H9 (cell line): ENCODE results near the gene PIP5K1A. TPM values are rescaled to one million over a fixed set of nuclear protein-coding genes. Genes with fewer than 3 reads are reported as not detected.
"Not testable (repeated sequence)": the region's sequence is repeated elsewhere in the genome, so short reads cannot be mapped to it uniquely, and the experiment has no call there.

Source experiments
- DNase-seq: peaks from one replicate; pipeline ENCODE4 v3.0.0-alpha.2; 2017
- H2AFZ ChIP-seq: one replicate; pipeline ENCODE4 v1.6.1; 2013; ENCODE audit warnings: mild to moderate bottlenecking, low read length, control low read depth, moderate library complexity
- H2AK5ac ChIP-seq: 2 replicates; pipeline ENCODE4 v1.6.1; 2013; ENCODE audit warnings: low read length, control low read depth, mixed read lengths; ENCODE audit not compliant: insufficient read length
- H2BK120ac ChIP-seq: one replicate; pipeline ENCODE4 v1.6.1; 2013; ENCODE audit warnings: low read depth, mild to moderate bottlenecking, low read length, control low read depth, inconsistent platforms; ENCODE audit not compliant: poor library complexity, severe bottlenecking
- H2BK12ac ChIP-seq: 2 replicates; pipeline ENCODE4 v1.6.1; 2013; ENCODE audit warnings: low read length, control low read depth, mixed read lengths, low read depth; ENCODE audit not compliant: insufficient read length
- H2BK15ac ChIP-seq: 2 replicates; pipeline ENCODE4 v1.6.1; 2013; ENCODE audit warnings: low read depth, low read length, control low read depth
- H2BK20ac ChIP-seq: one replicate; pipeline ENCODE4 v1.6.1; 2013; ENCODE audit warnings: low read depth, mild to moderate bottlenecking, low read length, control low read depth, inconsistent platforms; ENCODE audit not compliant: poor library complexity, severe bottlenecking
- H2BK5ac ChIP-seq: 2 replicates; pipeline ENCODE4 v1.6.1; 2013; ENCODE audit warnings: low read length, control low read depth, mixed read lengths; ENCODE audit not compliant: insufficient read length
- H3K14ac ChIP-seq: 2 replicates; pipeline ENCODE4 v1.6.1; 2013; ENCODE audit warnings: low read length, control low read depth; ENCODE audit not compliant: insufficient read depth
- H3K18ac ChIP-seq: 2 replicates; pipeline ENCODE4 v1.6.1; 2013; ENCODE audit warnings: low read depth, mild to moderate bottlenecking, mixed read lengths, low read length, control low read depth; ENCODE audit not compliant: insufficient read length
- H3K23ac ChIP-seq: 2 replicates; pipeline ENCODE4 v1.6.1; 2013; ENCODE audit warnings: low read length, control low read depth, mixed read lengths, low read depth; ENCODE audit not compliant: insufficient read length
- H3K23me2 ChIP-seq: 2 replicates; pipeline ENCODE4 v1.6.1; 2013; ENCODE audit warnings: low read depth, mild to moderate bottlenecking, mixed read lengths, low read length, control low read depth; ENCODE audit not compliant: insufficient read length, poor library complexity, severe bottlenecking
- H3K27ac ChIP-seq: 2 replicates; pipeline ENCODE4 v1.5.1; 2013; ENCODE audit warnings: low read length, control low read depth, mixed read lengths, low read depth; ENCODE audit not compliant: insufficient read length
- H3K27me3 ChIP-seq: 2 replicates; pipeline ENCODE4 v1.6.1; 2013; ENCODE audit warnings: low read length, control low read depth, inconsistent platforms; ENCODE audit not compliant: insufficient read depth
- H3K4ac ChIP-seq: 2 replicates; pipeline ENCODE4 v1.6.1; 2013; ENCODE audit warnings: low read depth, mild to moderate bottlenecking, control low read depth, inconsistent platforms, low read length, moderate library complexity
- H3K4me1 ChIP-seq: 2 replicates; pipeline ENCODE4 v1.6.1; 2013; ENCODE audit warnings: low read length, control low read depth, inconsistent platforms; ENCODE audit not compliant: insufficient read depth
- H3K4me2 ChIP-seq: 2 replicates; pipeline ENCODE4 v1.6.1; 2013; ENCODE audit warnings: low read length, control low read depth, mixed read lengths; ENCODE audit not compliant: insufficient read length, insufficient read depth
- H3K56ac ChIP-seq: 2 replicates; pipeline ENCODE4 v1.6.1; 2013; ENCODE audit warnings: low read depth, mild to moderate bottlenecking, mixed read lengths, low read length, control low read depth; ENCODE audit not compliant: insufficient read length
- H3K79me1 ChIP-seq: 2 replicates; pipeline ENCODE4 v1.6.1; 2013; ENCODE audit warnings: low read depth, mild to moderate bottlenecking, moderate library complexity, low read length, control low read depth, inconsistent platforms; ENCODE audit not compliant: insufficient read depth, poor library complexity, severe bottlenecking
- H3K79me2 ChIP-seq: 2 replicates; pipeline ENCODE4 v1.6.1; 2013; ENCODE audit warnings: low read length, control low read depth, inconsistent platforms; ENCODE audit not compliant: insufficient read depth
- H3K9ac ChIP-seq: 2 replicates; pipeline ENCODE4 v1.6.1; 2013; ENCODE audit warnings: low read length, control low read depth, mixed read lengths; ENCODE audit not compliant: insufficient read length; ENCODE audit errors: extremely low read depth
- H3K9me3 ChIP-seq: one replicate; pipeline ENCODE4 v1.6.1; 2013; ENCODE audit warnings: low read depth, low read length, inconsistent platforms; ENCODE audit not compliant: control insufficient read depth
- H3T11ph ChIP-seq: one replicate; pipeline ENCODE4 v1.6.1; 2013; ENCODE audit warnings: mild to moderate bottlenecking, low read length, control low read depth, inconsistent platforms
- H4K20me1 ChIP-seq: one replicate; pipeline ENCODE4 v1.6.1; 2013; ENCODE audit not compliant: control insufficient read depth, insufficient read length, insufficient read depth
- H4K5ac ChIP-seq: 2 replicates; pipeline ENCODE4 v1.6.1; 2013; ENCODE audit warnings: low read depth, mild to moderate bottlenecking, mixed read lengths, low read length, control low read depth; ENCODE audit not compliant: insufficient read length
- H4K8ac ChIP-seq: replicated peaks from 2 replicates; pipeline ENCODE4 v1.6.1; 2013; ENCODE audit warnings: low read length, control low read depth, mixed read lengths, low read depth; ENCODE audit not compliant: insufficient read length
- H4K91ac ChIP-seq: 2 replicates; pipeline ENCODE4 v1.6.1; 2013; ENCODE audit warnings: low read depth, mild to moderate bottlenecking, moderate library complexity, mixed read lengths, low read length, control low read depth; ENCODE audit not compliant: insufficient read length
- H3K27ac Mint-ChIP-seq, 3 experiments: 2 replicates in 2 of 3; 3 replicates in 1 of 3; pipeline ENCODE4 v1.8.0; 2020 to 2021; ENCODE audit warnings: mixed read lengths in 3 of 3, mild to moderate bottlenecking in 1 of 3, moderate library complexity in 1 of 3
- H3K27me3 Mint-ChIP-seq: 2 replicates; pipeline ENCODE4 v1.8.0; 2021; ENCODE audit warnings: low read depth, mild to moderate bottlenecking, moderate library complexity, mixed read lengths
- H3K36me3 Mint-ChIP-seq, 3 experiments: 2 replicates in 2 of 3; 3 replicates in 1 of 3; pipeline ENCODE4 v1.8.0; 2020 to 2021; ENCODE audit warnings: low read depth in 3 of 3, mixed read lengths in 3 of 3; ENCODE audit not compliant: insufficient read depth in 1 of 3
- H3K4me1 Mint-ChIP-seq, 2 experiments: 2 replicates each; pipeline ENCODE4 v1.8.0; 2020; ENCODE audit warnings: mixed read lengths in 2 of 2
- H3K4me3 Mint-ChIP-seq, 2 experiments: 2 replicates in 1 of 2; 3 replicates in 1 of 2; pipeline ENCODE4 v1.8.0; 2020 to 2021; ENCODE audit warnings: mild to moderate bottlenecking in 2 of 2, mixed read lengths in 2 of 2, moderate library complexity in 1 of 2
- H3K9me3 Mint-ChIP-seq, 2 experiments: 2 replicates in 1 of 2; 3 replicates in 1 of 2; pipeline ENCODE4 v1.8.0; 2020; ENCODE audit warnings: mild to moderate bottlenecking in 2 of 2, mixed read lengths in 2 of 2, moderate library complexity in 1 of 2
- CTCF ChIP-seq: fragments of 200-600 bp; sonication (generic); conservative IDR thresholded peaks from 3 replicates; pipeline ENCODE4 v1.8.0; 2021; ENCODE audit warnings: antibody characterized with exemption, mild to moderate bottlenecking
- WGBS: extraction: QIAGEN DNeasy Blood & Tissue Kit; methylation state at CpG from one replicate; pipeline ENCODE4 v1.1.7; 2013; ENCODE audit warnings: missing lambda C conversion rate, low lambda C conversion rate, mixed read lengths; ENCODE audit not compliant: insufficient read length; ENCODE audit errors: extremely low coverage; 5-methylcytosine and 5-hydroxymethylcytosine counted together
- total RNA-seq: library from RNA; stranded (reverse); gene quantifications from 2 replicates; pipeline ENCODE4 v1.2.1, GENCODE V29; 2021

PIP5K1A gene
- total RNA-seq, 1 experiment from 2014 or later, result 94.6 TPM

GRCh38 chr1:151273924-151274466, 75.6 kb downstream of the PIP5K1A start:
- H3K4me2 ChIP-seq, result no peak overlapping the region
- Mint-ChIP-seq H3K9me3 (no peaks in the 10 kb centered on the region), H3K4me1 (no peaks in the 10 kb centered on the region), H3K27ac (peak overlapping the region in 2 of 3 experiments; percentile 4 to 78; a peak in 2 of 7 replicates), H3K36me3 (peaks cover 2 to 14% (median 10%) of the 10 kb centered on the region in 3 experiments; a peak in 5 of 7 replicates), H3K27me3 (peaks cover 9% of the 10 kb centered on the region), H3K4me3 (no peak overlapping the region)
- H3K4me1 ChIP-seq, result no peaks in the 10 kb centered on the region
- no peak overlapping the region for H2BK15ac ChIP-seq
- H2BK120ac ChIP-seq, result no peak overlapping the region
- H3K27ac ChIP-seq, result no peak overlapping the region
- WGBS, result no CpG with 5 or more reads among the region's 3 CpGs
- no peak overlapping the region for H4K5ac ChIP-seq
- no peak for DNase-seq
- no peak overlapping the region for H3K4ac ChIP-seq
- H3K79me1 ChIP-seq, result no peaks in the 10 kb centered on the region
- no peak overlapping the region for H2AFZ ChIP-seq
- no peak overlapping the region for H3K14ac ChIP-seq
- no peak overlapping the region for H3K56ac ChIP-seq
- H3K9me3 ChIP-seq, result no peaks in the 10 kb centered on the region
- H4K20me1 ChIP-seq, result no peaks in the 10 kb centered on the region
- H4K91ac ChIP-seq, result no peak overlapping the region
- TF ChIP-seq CTCF, result no peak
- no peak overlapping the region for H2BK12ac ChIP-seq
- H2BK5ac ChIP-seq, result no peak overlapping the region
- H4K8ac ChIP-seq, result no peak overlapping the region
- no peak overlapping the region for H3K23ac ChIP-seq
- H2AK5ac ChIP-seq, result no peak overlapping the region
- H3K18ac ChIP-seq, result no peak overlapping the region
- no peak overlapping the region for H3T11ph ChIP-seq
- H2BK20ac ChIP-seq, result no peak overlapping the region
- H3K27me3 ChIP-seq, result no peaks in the 10 kb centered on the region
- H3K23me2 ChIP-seq, result no peaks in the 10 kb centered on the region
- no peaks in the 10 kb centered on the region for H3K79me2 ChIP-seq
- H3K9ac ChIP-seq, result no peak overlapping the region

DNA sequence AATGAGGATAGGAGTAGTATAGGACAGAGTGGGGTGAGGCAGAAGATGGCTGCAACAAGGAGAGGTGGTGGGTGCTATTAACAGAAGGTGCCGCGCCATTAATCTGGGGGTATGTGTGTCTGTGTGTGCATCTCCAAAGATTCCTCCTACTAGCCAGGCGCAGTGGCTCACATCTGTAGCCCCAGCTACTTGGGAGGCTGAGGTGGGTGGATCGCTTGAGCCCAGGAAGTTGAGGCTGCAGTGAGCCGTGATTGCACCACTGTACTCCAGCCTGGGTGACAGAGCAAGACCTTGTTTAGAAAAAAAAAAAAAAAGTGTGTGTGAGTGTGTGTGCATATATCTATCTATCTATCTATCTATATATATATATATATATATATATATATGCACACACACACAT, 77.0 kb downstream of the PIP5K1A start:
- H3K27ac Mint-ChIP-seq, H2AK5ac ChIP-seq, H3K9me3 Mint-ChIP-seq, H3K79me1 ChIP-seq, H3K56ac ChIP-seq, H3K23ac ChIP-seq, H4K20me1 ChIP-seq, H3K4me2 ChIP-seq, H3K9me3 ChIP-seq, H3K27me3 Mint-ChIP-seq, H2BK15ac ChIP-seq, H3K36me3 Mint-ChIP-seq, H3K18ac ChIP-seq, H3K23me2 ChIP-seq, H2BK120ac ChIP-seq, H3K4me3 Mint-ChIP-seq, H3K4me1 ChIP-seq, H2BK20ac ChIP-seq, H3K14ac ChIP-seq, DNase-seq, H4K91ac ChIP-seq, H3T11ph ChIP-seq, H2BK12ac ChIP-seq, H3K27ac ChIP-seq, H3K27me3 ChIP-seq, H3K9ac ChIP-seq, H3K79me2 ChIP-seq, H3K4ac ChIP-seq, H3K4me1 Mint-ChIP-seq, H4K5ac ChIP-seq, H2AFZ ChIP-seq, H4K8ac ChIP-seq, H2BK5ac ChIP-seq: not testable (repeated sequence)
- no CpG with 5 or more reads among the region's 5 CpGs for WGBS
